Lung (tissue), 12 donors: ENCODE results near the gene PLEKHG4B. TPM values are rescaled to one million over a fixed set of nuclear protein-coding genes. Genes with fewer than 3 reads are reported as not detected.

Experiments
- ATAC-seq: fragments of 200-7000 bp; cut with Tn5 transposase; one replicate; pipeline ENCODE4 v1.9.1; 2020; ENCODE audit warnings: moderate number of reproducible peaks; ENCODE audit not compliant: insufficient read depth, low FRiP score
- DNase-seq, 3 donors: peaks; one replicate each; pipeline ENCODE4 v3.0.0-alpha.2; 2013 to 2017
- H3K27ac ChIP-seq, 2 donors: one replicate each; pipeline ENCODE4 v1.5.1; 2013; ENCODE audit warnings: mild to moderate bottlenecking in 2 of 2, moderate library complexity in 2 of 2, control low read depth in 1 of 2, inconsistent platforms in 1 of 2, low read depth in 1 of 2, low read length in 1 of 2
- H3K27me3 ChIP-seq, 3 donors: one replicate each; pipeline ENCODE4 v1.5.1; 2013; ENCODE audit warnings: low read length in 2 of 3; ENCODE audit not compliant: control insufficient read depth in 3 of 3, insufficient read depth in 3 of 3
- H3K36me3 ChIP-seq, 4 donors: one replicate each; pipeline ENCODE4 v1.5.1; 2013; ENCODE audit warnings: low read length in 4 of 4, mild to moderate bottlenecking in 1 of 4, moderate library complexity in 1 of 4; ENCODE audit not compliant: control insufficient read depth in 4 of 4, insufficient read depth in 4 of 4
- H3K4me1 ChIP-seq, 5 donors: one replicate each; pipeline ENCODE4 v1.5.1; 2013; ENCODE audit warnings: low read length in 5 of 5, mild to moderate bottlenecking in 2 of 5, moderate library complexity in 1 of 5; ENCODE audit not compliant: control insufficient read depth in 5 of 5, insufficient read depth in 5 of 5
- H3K4me3 ChIP-seq: one replicate; pipeline ENCODE4 v1.5.1; 2013; ENCODE audit warnings: mild to moderate bottlenecking, control low read depth, moderate library complexity
- H3K9ac ChIP-seq, 2 donors: one replicate each; pipeline ENCODE4 v1.5.1; 2013; ENCODE audit warnings: low read length in 2 of 2, control low read depth in 1 of 2; ENCODE audit not compliant: insufficient read depth in 1 of 2
- H3K9me3 ChIP-seq, 4 donors: one replicate each; pipeline ENCODE4 v1.5.1; 2013; ENCODE audit warnings: low read length in 3 of 4, mild to moderate bottlenecking in 1 of 4, moderate library complexity in 1 of 4; ENCODE audit not compliant: control insufficient read depth in 4 of 4, insufficient read depth in 3 of 4
- CTCF ChIP-seq: IDR thresholded peaks from 2 replicates; pipeline ENCODE4 v1.5.1; 2012; ENCODE audit warnings: mild to moderate bottlenecking; ENCODE audit errors: control extremely low read depth, extremely low read depth
- WGBS, 2 donors: extraction: QIAGEN DNeasy Blood & Tissue Kit; methylation state at CpG; one replicate each; pipeline ENCODE4 v1.1.7; 2013; 5-methylcytosine and 5-hydroxymethylcytosine counted together
- polyA plus RNA-seq, 2 donors: library from polyadenylated mRNA; stranded (reverse); fragments of 200-250 nt; gene quantifications; one replicate each; pipeline ENCODE4 v1.2.1, GENCODE V29; 2013
- total RNA-seq, 2 donors: library from RNA; depleted of rRNA in 1 of 2; stranded (reverse); fragments of >200 nt in 1 of 2; gene quantifications; one replicate each; pipeline ENCODE4 v1.2.1, GENCODE V29; 2014 to 2021
- donor health status: control.
- donor health status: control.
- donor health status: Bipolar disorder and iron deficiency.
- donor health status: healthy.
- donor health status: DM: yes; HTN: yes; CAD: no.

PLEKHG4B gene
- total and polyA plus RNA-seq, 4 donors, result 0.24 to 4.7 (median 3.0) TPM

GRCh38 chr5:79821-80220 is 12.1 kb upstream of the PLEKHG4B start:
- Histone ChIP-seq H3K27ac (no peak overlapping the region), H3K4me3 (no peak overlapping the region), H3K27me3 (peaks cover 0 to 7% (median 6%) of the 10 kb centered on the region in 3 donors), H3K36me3 (no peaks in the 10 kb centered on the region), H3K9ac (no peak overlapping the region), H3K9me3 (peaks cover 0 to 2% (median 0%) of the 10 kb centered on the region in 4 donors), H3K4me1 (peaks cover 0 to 5% (median 0%) of the 10 kb centered on the region in 5 donors)
- no peak for TF ChIP-seq CTCF
- ATAC-seq (no peak), DNase-seq (no peak)
- 83 to 95% methylated on average over 5 of the region's 5 CpGs for WGBS, 2 donors

GRCh38 chr5:81391-82021 is 10.5 kb upstream of the PLEKHG4B start:
- H3K27ac ChIP-seq, result no peak overlapping the region
- DNase-seq (no peak), ATAC-seq (no peak)
- no peaks in the 10 kb centered on the region for H3K36me3 ChIP-seq
- H3K27me3 ChIP-seq, result peaks cover 0 to 7% (median 6%) of the 10 kb centered on the region in 3 donors
- no peak overlapping the region for H3K4me3 ChIP-seq
- 74 to 78% methylated on average over 19 of the region's 19 CpGs for WGBS, 2 donors
- H3K9ac ChIP-seq, result no peak overlapping the region
- peaks cover 0 to 2% (median 0%) of the 10 kb centered on the region in 4 donors for H3K9me3 ChIP-seq
- H3K4me1 ChIP-seq, result peaks cover 0 to 5% (median 0%) of the 10 kb centered on the region in 5 donors
- no peak for TF ChIP-seq CTCF

- Histone ChIP-seq H3K27me3 (peaks cover 0 to 7% (median 4%) of the 10 kb centered on the region in 3 donors), H3K4me3 (no peak overlapping the region), H3K9ac (no peak overlapping the region), H3K9me3 (peaks cover 0 to 2% (median 0%) of the 10 kb centered on the region in 4 donors), H3K27ac (no peak overlapping the region), H3K4me1 (peaks cover 0 to 5% (median 0%) of the 10 kb centered on the region in 5 donors), H3K36me3 (no peaks in the 10 kb centered on the region)
- 30 to 65% methylated on average over 9 of the region's 9 CpGs for WGBS, 2 donors
- TF ChIP-seq CTCF, result no peak
- no peak for ATAC-seq
- peak in 2 of 3 donors; percentile 17 to 48 for DNase-seq
Measured at GRCh38 chr5:82097-82496, 9.9 kb upstream of the PLEKHG4B start.

GRCh38 chr5:82570-82969 is 9.4 kb upstream of the PLEKHG4B start:
- H3K4me3 ChIP-seq, result no peak overlapping the region
- 40 to 45% methylated on average over 10 of the region's 10 CpGs for WGBS, 2 donors
- H3K27ac ChIP-seq, result no peak overlapping the region
- H3K9ac ChIP-seq, result no peak overlapping the region
- ATAC-seq (no peak), DNase-seq (no peak)
- no peaks in the 10 kb centered on the region for H3K36me3 ChIP-seq
- H3K9me3 ChIP-seq, result peaks cover 0 to 2% (median 0%) of the 10 kb centered on the region in 4 donors
- peaks cover 0 to 7% (median 4%) of the 10 kb centered on the region in 3 donors for H3K27me3 ChIP-seq
- peaks cover 0 to 5% (median 0%) of the 10 kb centered on the region in 5 donors for H3K4me1 ChIP-seq
- TF ChIP-seq CTCF, result no peak
